GM12878 (cell line): ENCODE data around the gene VMO1. TPM values are rescaled to one million over a fixed set of nuclear protein-coding genes. Genes with fewer than 3 reads are reported as not detected.

Experiments
- ATAC-seq: fragments of 200-7000 bp; cut with Tn5 transposase; 3 replicates; pipeline ENCODE4 v1.9.1; 2020; ENCODE audit warnings: mild to moderate bottlenecking, moderate library complexity
- BruUV-seq: library from RNA; stranded (reverse); fragments of 400-500 nt; replicated peaks from 2 replicates; lab custom pipeline; 2021; lab: Mats Ljungman, UMichigan
- CTCF ChIA-PET: fragments of 300-600 bp; sonication (Branson Sonifier 250); formaldehyde crosslinking; extraction: SDS; loops from one replicate; lab custom pipeline; 2021; ENCODE audit warnings: inconsistent platforms; lab: Yijun Ruan, JAX
- POLR2A ChIA-PET: fragments of 350-600 bp; formaldehyde crosslinking; extraction: SDS; loops from one replicate; lab custom pipeline; 2021; ENCODE audit warnings: inconsistent platforms; lab: Charles Lee
- RAD21 ChIA-PET: fragments of 300-600 bp; sonication (Branson Sonifier 250); formaldehyde crosslinking; loops from one replicate; lab custom pipeline; 2023; ENCODE audit warnings: antibody characterized with exemption; ENCODE audit not compliant: unreplicated experiment; lab: Charles Lee
- SMC1A ChIA-PET: fragments of 300-600 bp; sonication (Branson Sonifier 250); formaldehyde crosslinking; loops from one replicate; lab custom pipeline; 2023; ENCODE audit not compliant: unreplicated experiment, uncharacterized antibody; lab: Charles Lee
- DNase-seq: peaks from one replicate; pipeline ENCODE4 v3.0.0-alpha.2; 2011; ENCODE audit warnings: low read depth, low spot score
- FAIRE-seq: peaks from 3 replicates; lab custom pipeline; 2011; peaks lifted over from hg19 to GRCh38; lab: Jason Lieb, UNC
- H2AFZ ChIP-seq: 2 replicates; pipeline ENCODE4 v1.6.0; 2011; ENCODE audit warnings: low read depth, low read length, control low read depth; ENCODE audit not compliant: control insufficient read depth
- H3K27ac ChIP-seq: 2 replicates; pipeline ENCODE4 v1.5.1; 2011; ENCODE audit warnings: control low read depth; ENCODE audit not compliant: control insufficient read depth, insufficient read depth
- H3K27me3 ChIP-seq, 2 experiments: replicated peaks in 1 of 2; 2 replicates each; pipeline versions ENCODE4 v1.6.0 to v1.6.1; 2011; ENCODE audit warnings: low read length in 1 of 2; ENCODE audit not compliant: control insufficient read depth in 2 of 2, insufficient read depth in 2 of 2
- H3K36me3 ChIP-seq, 2 experiments: 2 replicates each; pipeline ENCODE4 v1.5.1; 2011; ENCODE audit warnings: low read length in 1 of 2; ENCODE audit not compliant: control insufficient read depth in 2 of 2, insufficient read depth in 2 of 2
- H3K4me1 ChIP-seq: 2 replicates; pipeline ENCODE4 v1.6.1; 2011; ENCODE audit warnings: mild to moderate bottlenecking, low read length, moderate library complexity, mixed read lengths; ENCODE audit not compliant: control insufficient read depth, insufficient read depth
- H3K4me2 ChIP-seq: 2 replicates; pipeline ENCODE4 v1.6.0; 2011; ENCODE audit warnings: control low read depth; ENCODE audit not compliant: control insufficient read depth, insufficient read depth
- H3K4me3 ChIP-seq: fragments of 200-600 bp; sonication (generic); 2 replicates; pipeline ENCODE4 v1.5.1; 2016
- H3K79me2 ChIP-seq: 2 replicates; pipeline ENCODE4 v1.6.0; 2011; ENCODE audit warnings: low read length; ENCODE audit not compliant: control insufficient read depth, insufficient read depth
- H3K9ac ChIP-seq: 2 replicates; pipeline ENCODE4 v1.8.0; 2011; ENCODE audit warnings: low read length, control low read depth, mixed read lengths; ENCODE audit not compliant: control insufficient read depth, insufficient read depth
- H3K9me3 ChIP-seq: replicated peaks from 3 replicates; pipeline ENCODE4 v1.5.1; 2011; ENCODE audit warnings: mild to moderate bottlenecking, low read length; ENCODE audit not compliant: control insufficient read depth, insufficient read depth
- H4K20me1 ChIP-seq: 2 replicates; pipeline ENCODE4 v1.6.0; 2011; ENCODE audit not compliant: control insufficient read depth, insufficient read depth
- FOXK2 ChIP-seq: fragments of 450-650 bp; IDR thresholded peaks from 2 replicates; pipeline ENCODE4 v1.6.1; 2017; ENCODE audit warnings: mild to moderate bottlenecking, moderate library complexity
- HCFC1 ChIP-seq: fragments of 150-350 bp; IDR thresholded peaks from 2 replicates; pipeline ENCODE4 v1.6.1; 2014; ENCODE audit warnings: low read length
- NR2C1 ChIP-seq: fragments of 450-650 bp; IDR thresholded peaks from 2 replicates; pipeline ENCODE4 v1.6.1; 2017; ENCODE audit warnings: antibody characterized with exemption, mild to moderate bottlenecking, moderate library complexity
- RUNX3 ChIP-seq: IDR thresholded peaks from 2 replicates; pipeline ENCODE4 v1.6.1; 2012; ENCODE audit warnings: low read length, inconsistent platforms
- SMAD5 ChIP-seq: IDR thresholded peaks from 2 replicates; pipeline ENCODE4 v1.6.1; 2016; ENCODE audit warnings: antibody characterized with exemption, low read depth
- SPI1 ChIP-seq: IDR thresholded peaks from 2 replicates; pipeline ENCODE4 v1.6.1; 2011; ENCODE audit warnings: low read depth, mild to moderate bottlenecking, low read length, moderate library complexity, borderline replicate concordance; ENCODE audit not compliant: insufficient read depth
- STAT1 ChIP-seq: fragments of 450-650 bp; conservative IDR thresholded peaks from 2 replicates; pipeline ENCODE4 v1.6.1; 2014; ENCODE audit warnings: antibody characterized with exemption, mild to moderate bottlenecking
- SUPT20H ChIP-seq: IDR thresholded peaks from 2 replicates; pipeline ENCODE4 v1.6.1; 2011; ENCODE audit warnings: low read depth, mild to moderate bottlenecking, low read length, moderate library complexity, borderline replicate concordance; ENCODE audit not compliant: control insufficient read depth
- WGBS: methylation state at CpG from one replicate; pipeline ENCODE4 v1.1.6; 2016; ENCODE audit warnings: low lambda C conversion rate; ENCODE audit not compliant: insufficient replicate concordance, insufficient coverage; ENCODE audit errors: missing lambda C conversion rate; 5-methylcytosine and 5-hydroxymethylcytosine counted together
- in situ Hi-C: fragments of 300-500 bp; cut with MboI; formaldehyde crosslinking; loops from 9 replicates; pipeline ENCODE4 v1.14.3; 2018; ENCODE audit warnings: mixed read lengths
- intact Hi-C: fragments of 100-400 bp; cut with micrococcal nuclease; formaldehyde crosslinking; loops from one replicate; pipeline ENCODE4 v1.14.2; 2022; ENCODE audit not compliant: unreplicated experiment
- polyA plus RNA-seq, 11 experiments: library from polyadenylated mRNA; depleted of rRNA in 4 of 11; unstranded in 6 of 11; stranded (reverse) in 5 of 11; fragments of >200 nt; fragmentation: Nextera tagmentation in 4 of 11; fragmentation: Illumina TruSeq in 1 of 11; extraction: Ambion mirVana in 4 of 11; extraction: Trizol in 1 of 11; gene quantifications; 1 replicate in 1 of 11; 2 replicates in 10 of 11; pipeline versions ENCODE4 v1.2.1 to v1.2.3, GENCODE V29; 2011 to 2016; ENCODE audit warnings: inconsistent platforms in 2 of 11, missing spikeins in 2 of 11, low read depth in 1 of 11
- total RNA-seq, 4 experiments: library from RNA; depleted of rRNA in 3 of 4; stranded (reverse); fragments of >200 nt in 3 of 4; fragmentation: Illumina TruSeq in 1 of 4; extraction: Trizol in 1 of 4; gene quantifications; 2 replicates each; pipeline versions ENCODE4 v1.2.1 to v1.2.3, GENCODE V29; 2013 to 2021
- TF ChIP-seq, protein P1 (sequence below): IDR thresholded peaks from 2 replicates; pipeline ENCODE4 v1.6.1; 2011; ENCODE audit warnings: mild to moderate bottlenecking, low read depth, low read length, moderate library complexity; ENCODE audit not compliant: insufficient replicate concordance

The VMO1 gene
- total and polyA plus RNA-seq, 10 of the 15 experiments (the other 5 are each of a cell fraction or from before 2014, with no cell fraction given) = 0.27 to 0.54 (median 0.31) TPM; not detected in 7

DNA sequence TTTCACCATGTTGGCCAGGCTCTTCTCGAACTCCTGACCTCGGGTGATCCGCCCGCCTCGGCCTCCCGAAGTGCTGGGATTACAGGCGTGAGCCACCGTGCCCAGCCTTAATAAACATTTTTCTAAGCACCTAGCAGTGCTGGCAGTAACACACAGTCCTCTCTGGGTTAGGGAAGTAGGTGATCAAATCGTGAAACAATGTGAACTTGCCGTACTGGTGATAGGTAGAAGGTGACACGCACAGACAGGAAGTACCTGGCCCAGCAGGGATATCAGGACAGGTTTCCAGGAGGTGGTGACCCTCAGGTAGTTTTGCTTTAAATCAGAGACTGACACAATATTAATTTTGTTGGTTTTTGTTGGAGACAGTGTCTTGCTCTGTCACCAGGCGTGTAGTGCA lies 25.3 kb upstream of the VMO1 start:
- no TSS peak for BruUV-seq
- H3K4me3 ChIP-seq = no peak overlapping the region
- POLR2A ChIA-PET = interaction anchor here (0.6 kb wide), 1 partner anchor 23 kb away, joined by 4 read pairs; no protein-coding TSS in a partner anchor
- CTCF ChIA-PET = no interaction called here
- DNase-seq (no peak), ATAC-seq (no peak), FAIRE-seq (no peak)
- H3K9me3 ChIP-seq = no peaks in the 10 kb centered on the region
- no peak overlapping the region for H3K9ac ChIP-seq
- H4K20me1 ChIP-seq = no peaks in the 10 kb centered on the region
- peaks cover 4% of the 10 kb centered on the region for H3K4me1 ChIP-seq
- no peaks in the 10 kb centered on the region for H3K36me3 ChIP-seq
- no peaks in the 10 kb centered on the region for H3K79me2 ChIP-seq
- intact Hi-C loops (no loop called here), in situ Hi-C loops (no loop called here)
- no peaks in the 10 kb centered on the region for H3K27me3 ChIP-seq
- RAD21 ChIA-PET = no interaction called here
- SMC1A ChIA-PET = no interaction called here
- no peak overlapping the region for H2AFZ ChIP-seq
- no peak overlapping the region for H3K4me2 ChIP-seq
- no peak overlapping the region for H3K27ac ChIP-seq
- WGBS = 86% methylated on average over 12 of the region's 12 CpGs
- TF ChIP-seq SUPT20H = no peak
- TF ChIP-seq FOXK2 = no peak
- TF ChIP-seq RUNX3 = no peak
- TF ChIP-seq, protein P1, sequence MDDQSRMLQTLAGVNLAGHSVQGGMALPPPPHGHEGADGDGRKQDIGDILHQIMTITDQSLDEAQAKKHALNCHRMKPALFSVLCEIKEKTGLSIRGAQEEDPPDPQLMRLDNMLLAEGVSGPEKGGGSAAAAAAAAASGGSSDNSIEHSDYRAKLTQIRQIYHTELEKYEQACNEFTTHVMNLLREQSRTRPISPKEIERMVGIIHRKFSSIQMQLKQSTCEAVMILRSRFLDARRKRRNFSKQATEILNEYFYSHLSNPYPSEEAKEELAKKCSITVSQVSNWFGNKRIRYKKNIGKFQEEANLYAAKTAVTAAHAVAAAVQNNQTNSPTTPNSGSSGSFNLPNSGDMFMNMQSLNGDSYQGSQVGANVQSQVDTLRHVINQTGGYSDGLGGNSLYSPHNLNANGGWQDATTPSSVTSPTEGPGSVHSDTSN = no peak
- TF ChIP-seq SPI1 = no peak
- TF ChIP-seq SMAD5 = no peak
- TF ChIP-seq HCFC1 = no peak
- TF ChIP-seq NR2C1 = no peak
- TF ChIP-seq STAT1 = no peak
